Fibroblast of skin of scalp (primary cell): ENCODE results near the gene ETHE1.
"Not testable (repeated sequence)": the region's sequence is repeated elsewhere in the genome, so short reads cannot be mapped to it uniquely, and the experiment has no call there.

ENCODE experiments used
- DNase-seq: peaks from one replicate; pipeline ENCODE4 v3.0.0-alpha.2; 2013

The ETHE1 gene

GRCh38 chr19:43551399-43552197 is 24.6 kb upstream of the ETHE1 start:
- DNase-seq, result no peak

- no peak for DNase-seq
Observed at GRCh38 chr19:43548706-43549105, 21.7 kb upstream of the ETHE1 start.

- DNase-seq, result not testable (repeated sequence)
Observed at GRCh38 chr19:43547926-43548325, 20.9 kb upstream of the ETHE1 start.

- DNase-seq, result no peak
Observed at GRCh38 chr19:43546581-43546980, 19.6 kb upstream of the ETHE1 start.

- no peak for DNase-seq
Observed at GRCh38 chr19:43545981-43546380, 19.0 kb upstream of the ETHE1 start.

- DNase-seq, result no peak
Observed at GRCh38 chr19:43545276-43545675, 18.3 kb upstream of the ETHE1 start.

GRCh38 chr19:43544077-43544476 is 17.1 kb upstream of the ETHE1 start:
- DNase-seq, result no peak

- no peak for DNase-seq
Observed at GRCh38 chr19:43541920-43542650, 15.1 kb upstream of the ETHE1 start.

- DNase-seq, result no peak
Observed at GRCh38 chr19:43540381-43540780, 13.4 kb upstream of the ETHE1 start.

GRCh38 chr19:43538922-43539321 is 11.9 kb upstream of the ETHE1 start:
- DNase-seq, result no peak

- DNase-seq, result peak; percentile 56
Observed at GRCh38 chr19:43534816-43535761, 8.1 kb upstream of the ETHE1 start.

GRCh38 chr19:43534305-43534815 is 7.4 kb upstream of the ETHE1 start:
- DNase-seq, result no peak

GRCh38 chr19:43533546-43534304 is 6.7 kb upstream of the ETHE1 start:
- peak; percentile 100 for DNase-seq

GRCh38 chr19:43532962-43533545 is 6.1 kb upstream of the ETHE1 start, which contains the start of gene ZNF575:
TSS of gene ZNF575 (plus strand) at chr19:43533188. CDS start at chr19:43534423, 1,235 bp downstream.
- DNase-seq, result peak; percentile 97

GRCh38 chr19:43532571-43532961 is 5.6 kb upstream of the ETHE1 start:
- DNase-seq, result no peak

- DNase-seq, result no peak
Observed at GRCh38 chr19:43527860-43528622, 1.0 kb upstream of the ETHE1 start.

GRCh38 chr19:43525836-43526771 is 897 bp downstream of the ETHE1 start:
- DNase-seq, result no peak

GRCh38 chr19:43524922-43525835 is 1.8 kb downstream of the ETHE1 start:
- peak; percentile 26 for DNase-seq
